GM12878 (cell line): Measurements from ENCODE around the gene TRIM28. TPM values are rescaled to one million over a fixed set of nuclear protein-coding genes. Genes with fewer than 3 reads are reported as not detected.

Source experiments
- ATAC-seq: fragments of 200-7000 bp; cut with Tn5 transposase; 3 replicates; pipeline ENCODE4 v1.9.1; 2020; ENCODE audit warnings: mild to moderate bottlenecking, moderate library complexity
- BruUV-seq: library from RNA; stranded (reverse); fragments of 400-500 nt; replicated peaks from 2 replicates; lab custom pipeline; 2021; lab: Mats Ljungman, UMichigan
- CTCF ChIA-PET: fragments of 300-600 bp; sonication (Branson Sonifier 250); formaldehyde crosslinking; extraction: SDS; loops from one replicate; lab custom pipeline; 2021; ENCODE audit warnings: inconsistent platforms; lab: Yijun Ruan, JAX
- POLR2A ChIA-PET: fragments of 350-600 bp; formaldehyde crosslinking; extraction: SDS; loops from one replicate; lab custom pipeline; 2021; ENCODE audit warnings: inconsistent platforms; lab: Charles Lee
- RAD21 ChIA-PET: fragments of 300-600 bp; sonication (Branson Sonifier 250); formaldehyde crosslinking; loops from one replicate; lab custom pipeline; 2023; ENCODE audit warnings: antibody characterized with exemption; ENCODE audit not compliant: unreplicated experiment; lab: Charles Lee
- SMC1A ChIA-PET: fragments of 300-600 bp; sonication (Branson Sonifier 250); formaldehyde crosslinking; loops from one replicate; lab custom pipeline; 2023; ENCODE audit not compliant: unreplicated experiment, uncharacterized antibody; lab: Charles Lee
- DNase-seq: peaks from one replicate; pipeline ENCODE4 v3.0.0-alpha.2; 2011; ENCODE audit warnings: low read depth, low spot score
- FAIRE-seq: peaks from 3 replicates; lab custom pipeline; 2011; peaks lifted over from hg19 to GRCh38; lab: Jason Lieb, UNC
- H2AFZ ChIP-seq: 2 replicates; pipeline ENCODE4 v1.6.0; 2011; ENCODE audit warnings: low read depth, low read length, control low read depth; ENCODE audit not compliant: control insufficient read depth
- H3K27ac ChIP-seq: 2 replicates; pipeline ENCODE4 v1.5.1; 2011; ENCODE audit warnings: control low read depth; ENCODE audit not compliant: control insufficient read depth, insufficient read depth
- H3K27me3 ChIP-seq, 2 experiments: replicated peaks in 1 of 2; 2 replicates each; pipeline versions ENCODE4 v1.6.0 to v1.6.1; 2011; ENCODE audit warnings: low read length in 1 of 2; ENCODE audit not compliant: control insufficient read depth in 2 of 2, insufficient read depth in 2 of 2
- H3K36me3 ChIP-seq, 2 experiments: 2 replicates each; pipeline ENCODE4 v1.5.1; 2011; ENCODE audit warnings: low read length in 1 of 2; ENCODE audit not compliant: control insufficient read depth in 2 of 2, insufficient read depth in 2 of 2
- H3K4me1 ChIP-seq: 2 replicates; pipeline ENCODE4 v1.6.1; 2011; ENCODE audit warnings: mild to moderate bottlenecking, low read length, moderate library complexity, mixed read lengths; ENCODE audit not compliant: control insufficient read depth, insufficient read depth
- H3K4me2 ChIP-seq: 2 replicates; pipeline ENCODE4 v1.6.0; 2011; ENCODE audit warnings: control low read depth; ENCODE audit not compliant: control insufficient read depth, insufficient read depth
- H3K4me3 ChIP-seq: fragments of 200-600 bp; sonication (generic); 2 replicates; pipeline ENCODE4 v1.5.1; 2016
- H3K79me2 ChIP-seq: 2 replicates; pipeline ENCODE4 v1.6.0; 2011; ENCODE audit warnings: low read length; ENCODE audit not compliant: control insufficient read depth, insufficient read depth
- H3K9ac ChIP-seq: 2 replicates; pipeline ENCODE4 v1.8.0; 2011; ENCODE audit warnings: low read length, control low read depth, mixed read lengths; ENCODE audit not compliant: control insufficient read depth, insufficient read depth
- H3K9me3 ChIP-seq: replicated peaks from 3 replicates; pipeline ENCODE4 v1.5.1; 2011; ENCODE audit warnings: mild to moderate bottlenecking, low read length; ENCODE audit not compliant: control insufficient read depth, insufficient read depth
- H4K20me1 ChIP-seq: 2 replicates; pipeline ENCODE4 v1.6.0; 2011; ENCODE audit not compliant: control insufficient read depth, insufficient read depth
- BHLHE40 ChIP-seq, 2 experiments: fragments of 450-650 bp in 1 of 2; IDR thresholded peaks; 2 replicates each; pipeline ENCODE4 v1.6.1; 2011 to 2017; ENCODE audit warnings: low read depth in 2 of 2, borderline replicate concordance in 1 of 2, improper control_type of control experiment in 1 of 2, low read length in 1 of 2, mild to moderate bottlenecking in 1 of 2
- CHD1 ChIP-seq: IDR thresholded peaks from 2 replicates; pipeline ENCODE4 v1.6.1; 2012; ENCODE audit warnings: low read depth, low read length, improper control_type of control experiment
- DPF2 ChIP-seq: fragments of 450-650 bp; IDR thresholded peaks from 2 replicates; pipeline ENCODE4 v1.6.1; 2017; ENCODE audit warnings: mild to moderate bottlenecking
- GATAD2B ChIP-seq: fragments of 450-650 bp; conservative IDR thresholded peaks from 2 replicates; pipeline ENCODE4 v1.6.1; 2017; ENCODE audit warnings: low read depth, mild to moderate bottlenecking, moderate library complexity
- IKZF1 ChIP-seq: fragments of 450-650 bp; conservative IDR thresholded peaks from 2 replicates; pipeline ENCODE4 v1.6.1; 2017; ENCODE audit warnings: antibody characterized with exemption, mild to moderate bottlenecking
- MEF2A ChIP-seq: IDR thresholded peaks from 2 replicates; pipeline ENCODE4 v1.6.1; 2011; ENCODE audit warnings: low read depth, mild to moderate bottlenecking, low read length, moderate library complexity; ENCODE audit not compliant: insufficient read depth
- NR2F1 ChIP-seq: fragments of 450-650 bp; conservative IDR thresholded peaks from 2 replicates; pipeline ENCODE4 v1.6.1; 2017; ENCODE audit warnings: mild to moderate bottlenecking
- POLR2A ChIP-seq: IDR thresholded peaks from 2 replicates; pipeline ENCODE4 v1.6.1; 2011; ENCODE audit warnings: low read depth, mild to moderate bottlenecking, low read length
- TAF1 ChIP-seq: IDR thresholded peaks from 2 replicates; pipeline ENCODE4 v1.6.1; 2011; ENCODE audit warnings: mild to moderate bottlenecking, low read depth, low read length, borderline replicate concordance
- YY1 ChIP-seq: IDR thresholded peaks from 2 replicates; pipeline ENCODE4 v1.6.1; 2011; ENCODE audit warnings: low read depth, mild to moderate bottlenecking, low read length
- ZNF687 ChIP-seq: fragments of 450-650 bp; IDR thresholded peaks from 2 replicates; pipeline ENCODE4 v1.6.1; 2017; ENCODE audit warnings: mild to moderate bottlenecking, moderate library complexity
- WGBS: methylation state at CpG from one replicate; pipeline ENCODE4 v1.1.6; 2016; ENCODE audit warnings: low lambda C conversion rate; ENCODE audit not compliant: insufficient replicate concordance, insufficient coverage; ENCODE audit errors: missing lambda C conversion rate; 5-methylcytosine and 5-hydroxymethylcytosine counted together
- in situ Hi-C: fragments of 300-500 bp; cut with MboI; formaldehyde crosslinking; loops from 9 replicates; pipeline ENCODE4 v1.14.3; 2018; ENCODE audit warnings: mixed read lengths
- intact Hi-C: fragments of 100-400 bp; cut with micrococcal nuclease; formaldehyde crosslinking; loops from one replicate; pipeline ENCODE4 v1.14.2; 2022; ENCODE audit not compliant: unreplicated experiment
- polyA plus RNA-seq, 11 experiments: library from polyadenylated mRNA; depleted of rRNA in 4 of 11; unstranded in 6 of 11; stranded (reverse) in 5 of 11; fragments of >200 nt; fragmentation: Nextera tagmentation in 4 of 11; fragmentation: Illumina TruSeq in 1 of 11; extraction: Ambion mirVana in 4 of 11; extraction: Trizol in 1 of 11; gene quantifications; 1 replicate in 1 of 11; 2 replicates in 10 of 11; pipeline versions ENCODE4 v1.2.1 to v1.2.3, GENCODE V29; 2011 to 2016; ENCODE audit warnings: inconsistent platforms in 2 of 11, missing spikeins in 2 of 11, low read depth in 1 of 11
- total RNA-seq, 4 experiments: library from RNA; depleted of rRNA in 3 of 4; stranded (reverse); fragments of >200 nt in 3 of 4; fragmentation: Illumina TruSeq in 1 of 4; extraction: Trizol in 1 of 4; gene quantifications; 2 replicates each; pipeline versions ENCODE4 v1.2.1 to v1.2.3, GENCODE V29; 2013 to 2021
- TF ChIP-seq, protein P1 (sequence below), 3 experiments: IDR thresholded peaks in 2 of 3; conservative IDR thresholded peaks in 1 of 3; 2 replicates each; pipeline ENCODE4 v1.5.1; 2011; ENCODE audit warnings: low read depth in 3 of 3, low read length in 3 of 3, mild to moderate bottlenecking in 3 of 3, control low read depth in 2 of 3, moderate library complexity in 2 of 3, inconsistent platforms in 1 of 3, mixed read lengths in 1 of 3; ENCODE audit not compliant: control insufficient read depth in 2 of 3, insufficient read depth in 1 of 3; ENCODE audit errors: extremely low read depth in 1 of 3

The TRIM28 gene
- total and polyA plus RNA-seq, 10 of the 15 experiments (the other 5 are each of a cell fraction or from before 2014, with no cell fraction given), result 5.0 to 650 (median 296) TPM

DNA sequence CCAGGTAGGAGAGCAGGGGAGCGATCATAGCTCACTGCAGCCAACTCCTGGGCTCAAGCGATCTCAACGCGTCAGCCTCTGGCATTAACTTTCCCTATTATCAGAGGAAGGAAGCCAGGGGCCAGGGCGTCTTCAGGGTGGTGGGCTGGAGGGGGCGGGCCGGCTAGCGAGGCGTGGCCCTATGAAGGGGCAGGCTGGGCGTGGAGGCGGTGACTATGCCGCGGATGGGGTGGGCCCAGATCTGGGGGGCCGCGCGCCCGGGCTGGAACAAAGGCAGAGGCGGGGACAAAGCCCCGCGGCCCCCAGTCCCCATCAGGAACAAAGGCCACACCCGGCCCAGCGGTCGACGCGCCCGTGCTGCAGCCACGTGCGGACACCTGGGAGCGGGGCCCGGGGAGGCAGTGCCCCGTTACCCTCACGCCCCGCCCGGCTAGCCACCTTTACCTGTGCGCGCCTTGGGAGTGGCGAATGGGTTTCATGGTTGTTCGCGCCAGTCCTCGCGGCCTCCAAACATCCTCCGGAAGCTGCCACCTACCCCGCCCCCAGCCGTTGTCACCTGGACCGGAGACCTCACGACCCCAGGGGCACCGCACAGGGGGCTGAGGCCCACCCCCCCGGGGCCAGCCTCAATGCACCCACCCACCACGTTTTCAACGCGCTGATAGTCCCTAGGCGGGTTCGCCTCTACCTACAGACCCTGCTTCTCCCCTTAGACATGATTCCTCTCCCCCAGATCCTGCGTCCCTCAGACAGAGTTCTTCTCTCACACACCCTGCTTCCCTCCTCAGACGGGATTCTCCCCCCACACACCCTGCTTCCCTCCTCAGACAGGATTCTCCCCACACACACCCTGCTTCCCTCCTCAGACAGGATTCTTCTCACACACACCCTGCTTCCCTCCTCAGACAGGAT lies 5.4 kb upstream of the TRIM28 start:
- POLR2A ChIA-PET, result interaction anchor here (0.7 kb wide), 1 partner anchor 26 kb away, joined by 4 read pairs; no protein-coding TSS in a partner anchor
- FAIRE-seq, result no peak

More for the DNA sequence above, 5.4 kb upstream of the TRIM28 start:
- no TSS peak for BruUV-seq
- H3K27ac ChIP-seq, result no peak overlapping the region
- H3K36me3 ChIP-seq, result no peaks in the 10 kb centered on the region
- H4K20me1 ChIP-seq, result no peaks in the 10 kb centered on the region
- H3K9ac ChIP-seq, result no peak overlapping the region
- ChIA-PET RAD21 (interaction anchor here (1.0 kb wide), 1 partner anchor 19 kb away, joined by 3 read pairs; the partner anchor contains the start of gene ZBTB45), CTCF (interaction anchor here (1.0 kb wide), 1 partner anchor 19 kb away, joined by 3 read pairs; the partner anchor contains the start of gene ZBTB45), SMC1A (no interaction called here)
- ATAC-seq, result peak; percentile 71
- DNase-seq, result no peak
- in situ Hi-C loops (no loop called here), intact Hi-C loops (no loop called here)
- TF ChIP-seq DPF2 (peak; percentile 43; the same call in 1 of the 2 replicates), CHD1 (no peak), IKZF1 (0 out of 2 replicates have a peak, but pooled peaks have one; percentile 19), TAF1 (no peak), YY1 (0 out of 2 replicates have a peak, but pooled peaks have one; percentile 21), BHLHE40 (IDR thresholded peaks at IDR 0.05; ENCODE audit: borderline replicate concordance in 1 of 2, low read depth in 2 of 2, low read length in 1 of 2) (peak in 1 of 2 experiments; percentile 80; a peak in 2 of 4 replicates), ZNF687 (0 out of 2 replicates have a peak, but pooled peaks have one; percentile 31), NR2F1 (peak; percentile 67), GATAD2B (peak; percentile 49; the same call in 1 of the 2 replicates), POLR2A (peak; percentile 67), MEF2A (no peak)
- TF ChIP-seq, protein P1, sequence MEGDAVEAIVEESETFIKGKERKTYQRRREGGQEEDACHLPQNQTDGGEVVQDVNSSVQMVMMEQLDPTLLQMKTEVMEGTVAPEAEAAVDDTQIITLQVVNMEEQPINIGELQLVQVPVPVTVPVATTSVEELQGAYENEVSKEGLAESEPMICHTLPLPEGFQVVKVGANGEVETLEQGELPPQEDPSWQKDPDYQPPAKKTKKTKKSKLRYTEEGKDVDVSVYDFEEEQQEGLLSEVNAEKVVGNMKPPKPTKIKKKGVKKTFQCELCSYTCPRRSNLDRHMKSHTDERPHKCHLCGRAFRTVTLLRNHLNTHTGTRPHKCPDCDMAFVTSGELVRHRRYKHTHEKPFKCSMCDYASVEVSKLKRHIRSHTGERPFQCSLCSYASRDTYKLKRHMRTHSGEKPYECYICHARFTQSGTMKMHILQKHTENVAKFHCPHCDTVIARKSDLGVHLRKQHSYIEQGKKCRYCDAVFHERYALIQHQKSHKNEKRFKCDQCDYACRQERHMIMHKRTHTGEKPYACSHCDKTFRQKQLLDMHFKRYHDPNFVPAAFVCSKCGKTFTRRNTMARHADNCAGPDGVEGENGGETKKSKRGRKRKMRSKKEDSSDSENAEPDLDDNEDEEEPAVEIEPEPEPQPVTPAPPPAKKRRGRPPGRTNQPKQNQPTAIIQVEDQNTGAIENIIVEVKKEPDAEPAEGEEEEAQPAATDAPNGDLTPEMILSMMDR (IDR thresholded peaks at IDR 0.05 in 2 of 3, conservative IDR thresholded peaks at IDR 0.05 in 1 of 3; ENCODE audit: control insufficient read depth in 2 of 3, extremely low read depth in 1 of 3, insufficient read depth in 1 of 3, low read depth in 3 of 3, low read length in 3 of 3), result no peak
- H3K27me3 ChIP-seq, result peaks cover 0 to 1% of the 10 kb centered on the region in 2 experiments; a peak in 2 of 4 replicates
- H3K4me1 ChIP-seq, result no peaks in the 10 kb centered on the region
- no peaks in the 10 kb centered on the region for H3K79me2 ChIP-seq
- peak overlapping the region; percentile 76 for H2AFZ ChIP-seq
- no peaks in the 10 kb centered on the region for H3K9me3 ChIP-seq
- H3K4me3 ChIP-seq, result peak overlapping the region; percentile 57
- WGBS, result 5% methylated on average over 48 of the region's 55 CpGs
- peak overlapping the region; percentile 69 for H3K4me2 ChIP-seq
